Measurements from ENCODE around the gene GRAMD1A.
"Not testable (repeated sequence)": the region's sequence is repeated elsewhere in the genome, so short reads cannot be mapped to it uniquely, and the experiment has no call there.

GRAMD1A gene

DNA sequence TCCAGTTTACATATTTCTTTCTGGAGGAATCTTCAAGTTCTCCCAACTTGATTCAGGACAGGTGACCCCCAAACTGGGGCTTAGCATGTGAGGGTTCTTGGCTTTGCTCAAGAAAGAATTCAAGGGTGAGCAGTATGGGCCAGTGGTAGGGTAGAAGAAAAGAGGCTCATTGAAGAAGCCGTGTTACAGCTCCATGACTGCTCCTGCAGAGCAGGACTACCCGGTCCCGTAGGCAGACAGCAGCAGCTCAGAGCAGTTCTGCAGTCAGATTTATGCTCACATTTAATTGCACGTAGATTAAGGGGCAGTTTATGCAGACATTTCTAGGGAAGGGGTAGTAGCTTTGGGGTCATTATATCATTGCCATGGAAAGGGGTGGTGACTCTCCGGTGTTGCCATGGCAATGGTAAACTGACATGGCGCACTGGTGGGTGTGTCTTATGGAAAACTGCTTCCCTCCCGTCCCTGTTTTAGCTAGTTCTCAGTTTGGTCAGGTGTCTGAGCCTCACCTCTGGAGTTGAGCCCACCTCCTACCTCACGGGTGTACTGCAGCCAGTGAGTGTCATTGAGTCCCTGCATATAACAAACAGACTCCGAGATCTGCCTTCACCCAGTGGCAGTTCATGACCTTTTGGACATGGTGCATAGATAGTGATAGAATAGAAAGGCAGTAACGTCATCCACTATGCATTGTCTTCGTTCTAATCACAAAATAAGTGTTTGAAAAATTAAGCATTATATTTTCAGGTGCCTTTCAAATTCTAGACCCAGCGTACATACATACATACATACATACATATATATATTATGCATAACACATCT, 20.1 kb upstream of the GRAMD1A start:
- DNase-seq, result no peak

- no peak for DNase-seq
Measured at GRCh38 chr19:34982275-34982674, 17.8 kb upstream of the GRAMD1A start.

DNA sequence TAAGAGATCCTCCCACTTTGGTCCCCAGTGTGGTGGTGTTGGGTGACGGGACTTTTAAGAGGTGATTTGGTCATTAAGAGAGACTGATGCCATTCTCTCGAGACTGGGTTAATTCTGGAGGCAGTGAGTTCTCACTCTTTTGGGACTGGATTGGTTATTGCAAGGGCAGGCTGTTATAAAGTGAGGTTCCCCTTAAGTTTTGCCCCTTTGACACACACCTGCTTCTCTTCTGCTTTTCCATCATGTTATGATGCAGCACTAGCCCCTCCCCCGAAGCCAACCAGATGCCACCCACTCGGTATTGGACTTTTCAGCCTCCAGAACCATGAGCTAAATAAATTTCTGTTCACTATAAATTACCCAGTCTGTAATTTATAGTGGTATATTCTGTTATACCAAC, 16.3 kb upstream of the GRAMD1A start:
- DNase-seq, result no peak

DNA sequence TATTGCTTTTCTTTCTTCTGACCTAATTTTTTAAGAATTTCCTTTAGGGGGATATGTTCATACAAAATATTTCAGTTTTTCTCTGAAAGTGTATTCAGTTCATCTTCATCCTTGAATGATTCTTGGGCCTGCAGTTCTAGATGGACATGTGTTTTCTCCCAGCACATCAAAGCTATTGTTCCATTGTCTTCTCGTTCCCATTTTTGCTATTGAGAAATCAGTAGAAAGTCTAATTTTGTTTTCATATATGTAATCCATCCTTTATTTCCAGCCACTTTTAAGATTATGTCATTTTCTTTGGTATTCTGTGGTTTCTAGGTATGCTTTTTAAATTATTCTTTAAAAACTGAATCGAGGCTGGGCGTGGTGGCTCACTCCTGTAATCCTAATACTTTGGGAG, 15.8 kb upstream of the GRAMD1A start:
- DNase-seq, result no peak

GRCh38 chr19:34985249-34986022, 14.7 kb upstream of the GRAMD1A start:
- DNase-seq, result peak; percentile 75

GRCh38 chr19:34988119-34988518, 12.0 kb upstream of the GRAMD1A start:
- DNase-seq, result no peak

DNA sequence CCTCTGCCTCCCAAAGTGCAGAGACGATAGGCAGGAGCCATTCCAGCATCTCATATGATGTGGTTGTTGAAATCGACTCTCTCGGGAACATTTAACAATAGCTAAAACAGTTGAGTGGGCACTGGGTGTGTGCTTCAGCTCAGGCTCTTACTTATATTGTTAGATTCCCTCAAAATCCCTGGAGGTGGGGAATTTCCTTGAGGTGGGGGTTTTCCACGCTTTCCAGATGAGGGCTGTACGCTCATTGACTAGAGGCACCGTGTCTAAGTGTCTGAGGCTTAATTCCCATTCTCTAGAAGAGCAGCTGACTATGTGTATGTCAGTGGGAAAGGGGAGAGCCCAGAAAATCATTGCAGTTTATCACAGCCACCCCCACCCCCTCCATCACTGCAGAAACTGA, 10.8 kb upstream of the GRAMD1A start:
- no peak for DNase-seq

DNA sequence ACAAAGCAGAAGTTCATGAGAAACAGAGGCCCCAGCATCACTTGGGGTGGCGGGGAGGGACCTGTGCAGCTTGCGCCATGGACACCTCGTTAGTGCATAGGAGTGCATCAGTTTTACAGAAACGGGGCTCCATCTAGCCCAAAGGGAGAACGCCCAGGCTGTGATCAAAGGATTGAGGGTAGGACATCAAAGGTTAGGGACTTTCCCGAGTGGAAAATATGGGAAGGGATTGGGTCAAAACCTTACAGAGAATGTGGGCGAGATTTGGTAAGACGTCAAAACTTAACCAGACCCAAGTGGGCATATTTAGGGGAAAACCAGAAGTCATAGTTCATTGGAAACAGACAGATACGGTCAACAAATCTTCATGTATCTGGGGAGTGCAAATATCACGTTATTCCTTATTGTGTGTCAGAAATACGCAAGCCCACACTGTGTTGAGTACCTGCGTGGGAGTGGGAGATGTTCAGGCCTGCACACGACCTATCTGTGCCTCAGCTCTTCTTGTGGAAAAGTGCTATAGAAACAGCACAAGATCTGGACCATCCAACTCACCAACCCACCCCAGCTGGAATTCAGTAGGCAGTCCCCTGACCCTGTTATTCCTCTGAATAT, 9.4 kb upstream of the GRAMD1A start:
- peak; percentile 71 for DNase-seq

DNA sequence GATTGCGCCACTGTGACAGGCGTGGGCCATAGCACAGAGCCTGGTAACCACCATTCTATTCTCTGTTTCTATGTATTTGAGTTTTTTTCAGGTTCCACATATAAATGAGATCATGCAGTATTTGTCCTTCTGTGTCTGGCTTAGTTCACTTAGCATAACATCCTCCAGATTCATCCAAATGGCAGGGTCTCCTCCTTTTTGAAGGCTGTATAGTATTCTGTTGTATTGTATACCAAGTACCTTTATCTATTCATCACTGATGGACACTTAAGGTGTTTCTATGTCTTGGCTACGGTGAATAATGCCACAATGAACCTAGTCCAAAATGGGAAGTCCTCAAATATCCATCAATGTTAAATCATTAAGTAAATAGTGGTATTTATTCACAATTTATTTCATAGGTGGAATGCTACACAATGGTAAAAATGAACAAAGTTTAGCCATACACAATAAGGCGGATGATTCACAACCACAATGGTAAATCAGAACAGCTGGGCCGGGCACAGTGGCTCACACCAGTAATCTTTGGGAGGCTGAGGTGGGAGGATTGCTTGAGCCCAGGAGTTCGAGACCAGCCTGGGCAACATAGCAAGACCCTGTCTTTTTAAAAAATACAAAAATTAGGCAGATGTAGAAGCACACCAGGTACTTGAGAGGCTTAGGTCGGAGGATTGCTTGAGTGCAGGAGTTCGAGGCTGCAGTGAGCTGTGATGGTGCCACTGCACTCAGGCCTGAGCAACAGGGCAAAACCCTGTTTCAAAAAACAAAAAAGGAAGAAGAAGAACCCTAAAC, 8.4 kb upstream of the GRAMD1A start:
- no peak for DNase-seq

DNA sequence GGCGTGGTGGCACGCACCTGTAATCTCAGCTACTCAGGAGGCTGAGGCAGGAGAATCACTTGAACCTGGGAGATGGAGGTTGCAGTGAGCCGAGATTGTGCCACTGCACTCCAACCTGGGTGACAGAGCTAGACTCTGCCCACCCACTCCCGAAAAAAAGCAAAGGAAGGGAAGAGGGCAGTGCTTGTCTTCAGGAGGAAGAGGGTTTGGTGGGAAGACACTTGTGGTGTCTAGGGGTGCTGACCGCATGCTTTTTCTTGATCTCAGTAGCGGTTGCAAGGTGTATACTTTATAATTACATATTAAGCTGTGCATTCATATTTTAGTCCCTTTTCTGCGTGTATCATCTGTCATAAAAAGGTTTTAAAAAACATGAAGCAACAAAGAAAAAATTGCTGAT, 7.5 kb upstream of the GRAMD1A start:
- not testable (repeated sequence) for DNase-seq

GRCh38 chr19:34994286-34994642, 5.9 kb upstream of the GRAMD1A start:
- DNase-seq, result no peak

DNA sequence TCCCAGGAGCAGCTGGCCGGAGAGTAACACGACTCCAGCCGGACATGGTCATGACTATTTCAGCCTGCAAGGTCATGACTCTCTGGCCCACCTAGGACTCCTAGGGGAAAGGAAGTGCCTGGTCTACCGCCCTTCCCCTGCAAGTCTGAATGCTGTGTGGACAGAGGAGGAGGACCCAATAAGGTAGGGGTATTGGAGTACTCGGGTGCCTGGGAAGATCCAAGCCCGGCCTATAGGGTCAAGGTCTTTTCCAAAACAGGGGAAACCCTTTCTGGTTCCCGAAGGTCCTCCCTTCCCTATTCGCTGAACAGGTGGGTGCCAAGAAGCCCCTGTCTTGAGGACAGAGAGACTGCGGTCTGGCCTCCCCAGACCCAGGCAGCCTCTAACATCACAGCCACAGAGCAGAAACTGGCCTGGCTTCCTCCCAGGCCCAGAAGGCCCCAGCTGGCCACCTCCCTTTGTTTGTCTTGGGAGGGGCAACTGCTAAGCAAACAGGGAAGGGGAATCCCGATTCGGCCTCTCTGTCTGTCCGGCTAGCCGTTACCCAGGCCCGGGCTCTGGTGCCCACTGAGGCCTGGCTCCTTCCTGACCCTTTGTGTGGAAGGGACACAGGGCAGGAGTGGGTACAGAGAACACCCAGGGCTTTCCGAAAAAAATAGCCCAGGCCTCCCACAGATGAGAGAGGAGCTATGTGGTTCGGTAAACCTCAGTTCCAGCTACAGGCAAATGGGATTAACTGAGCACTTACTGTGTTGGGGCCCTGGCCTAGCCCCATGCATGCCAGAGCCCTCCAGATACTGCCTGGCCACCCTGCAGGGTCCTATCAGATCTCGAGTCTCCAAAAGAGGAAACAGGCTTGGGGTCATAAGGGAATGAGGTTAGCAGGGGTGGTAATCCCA, 5.2 kb upstream of the GRAMD1A start:
- no peak for DNase-seq

DNA sequence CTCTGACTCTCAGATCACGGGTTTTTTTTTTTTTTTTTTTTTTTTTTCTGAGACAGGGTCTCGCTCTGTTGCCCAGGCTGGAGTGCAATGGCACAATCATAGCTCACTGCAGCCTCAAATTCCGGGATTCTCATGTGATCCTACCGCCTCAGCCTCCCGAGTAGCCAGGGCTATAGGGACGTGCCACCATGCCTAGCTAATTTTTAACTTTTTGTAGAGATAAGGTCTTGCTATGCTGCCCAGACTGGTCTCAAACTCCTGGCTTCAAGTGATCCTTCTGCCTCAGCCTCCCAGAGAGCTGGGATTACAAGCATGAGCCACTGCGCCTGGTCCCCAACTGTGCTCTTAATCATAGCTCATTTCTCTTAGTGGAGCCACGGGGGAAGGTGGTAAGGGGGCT, 4.6 kb upstream of the GRAMD1A start:
- DNase-seq, result no peak

DNA sequence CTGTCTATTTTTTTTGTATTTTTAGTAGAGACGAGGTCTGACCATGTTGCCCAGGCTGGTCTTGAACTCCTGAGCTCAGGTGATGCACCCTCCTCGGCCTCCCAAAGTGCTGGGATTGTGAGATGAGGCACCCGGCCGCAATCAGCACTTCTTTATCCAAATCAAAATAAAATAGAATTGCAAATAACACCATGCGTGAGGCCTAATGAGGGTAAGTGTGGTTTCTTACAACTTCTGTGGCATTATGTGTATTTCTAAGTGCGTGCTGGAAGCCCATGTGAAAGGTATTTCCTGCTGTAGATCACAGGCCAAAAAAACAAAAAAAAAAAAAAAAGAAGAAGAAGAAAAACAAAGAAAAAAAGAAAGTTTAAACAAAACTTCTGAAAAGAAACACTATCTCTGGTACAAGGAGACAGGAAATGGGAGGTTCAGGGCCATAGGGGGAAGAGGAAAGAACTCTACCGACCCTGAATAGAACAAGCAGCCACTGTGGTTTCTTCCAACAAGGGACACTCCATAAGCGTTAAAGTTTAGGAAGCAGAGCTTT, 3.0 kb upstream of the GRAMD1A start:
- DNase-seq, result no peak

GRCh38 chr19:34998224-34998623, 1.9 kb upstream of the GRAMD1A start:
- DNase-seq, result not testable (repeated sequence)

- DNase-seq, result peak; percentile 59
Measured at GRCh38 chr19:34998777-34999497, 1.2 kb upstream of the GRAMD1A start.

- DNase-seq, result no peak
Measured at GRCh38 chr19:35000338-35000646, 169 bp downstream of the GRAMD1A start.

- peak; percentile 82 for DNase-seq
Measured at GRCh38 chr19:35000647-35001501, 751 bp downstream of the GRAMD1A start.

DNA sequence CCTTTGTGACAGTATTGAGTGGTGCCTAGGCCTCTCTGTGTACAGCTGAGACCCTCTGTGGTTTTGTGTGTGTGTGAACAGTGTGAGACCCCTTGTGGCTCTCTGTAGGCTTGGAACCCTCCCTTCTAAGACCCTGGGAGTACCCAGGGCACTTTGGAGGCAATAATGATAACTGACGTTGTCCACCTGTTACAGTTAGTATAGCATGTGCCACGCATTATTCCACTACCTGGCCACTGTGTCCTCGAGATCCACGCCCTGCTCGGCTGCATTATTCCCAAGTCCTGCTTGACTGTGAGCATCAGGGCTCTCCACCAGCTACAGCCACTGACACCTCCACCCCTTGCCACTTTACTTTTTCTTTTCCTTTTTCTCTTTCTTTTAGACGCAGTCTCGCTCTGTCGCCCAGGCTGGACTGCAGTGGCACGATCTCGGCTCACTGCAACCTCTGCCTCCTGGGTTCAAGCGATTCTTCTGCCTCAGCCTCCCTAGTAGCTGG, 2.0 kb downstream of the GRAMD1A start:
- no peak for DNase-seq

All from activated CD8-positive, alpha-beta memory T cell treated with anti-CD3 and anti-CD28 coated beads for 24 hours (primary cell).